ACC112 (cell line): ENCODE data around the gene PTP4A2.

Experiments
- H2AFZ ChIP-seq: fragments of 200-600 bp; sonication (generic); one replicate; pipeline ENCODE4 v1.6.0; 2017; ENCODE audit warnings: antibody characterized with exemption, low read length; ENCODE audit not compliant: unreplicated experiment
- H3K27ac ChIP-seq: fragments of 200-600 bp; sonication (generic); 2 replicates; pipeline ENCODE4 v1.5.1; 2014; ENCODE audit warnings: low read depth, mild to moderate bottlenecking, antibody characterized with exemption, low read length, moderate library complexity
- H3K27me3 ChIP-seq: fragments of 200-600 bp; sonication (generic); 2 replicates; pipeline ENCODE4 v1.6.1; 2014; ENCODE audit warnings: mild to moderate bottlenecking, antibody characterized with exemption, low read length, moderate library complexity, mixed read lengths; ENCODE audit not compliant: insufficient read depth
- H3K36me3 ChIP-seq: fragments of 200-600 bp; sonication (generic); 2 replicates; pipeline ENCODE4 v1.6.1; 2016; ENCODE audit warnings: mild to moderate bottlenecking, antibody characterized with exemption, low read length, moderate library complexity, mixed read lengths; ENCODE audit not compliant: insufficient read depth
- H3K4me1 ChIP-seq: fragments of 200-600 bp; sonication (generic); one replicate; pipeline ENCODE4 v1.6.1; 2016; ENCODE audit warnings: low read length, mixed read lengths; ENCODE audit not compliant: insufficient read depth, unreplicated experiment, control insufficient read depth
- H3K4me3 ChIP-seq: fragments of 200-600 bp; sonication (generic); 2 replicates; pipeline ENCODE4 v1.5.1; 2014; ENCODE audit warnings: mild to moderate bottlenecking, low read depth, low read length
- H3K79me2 ChIP-seq: fragments of 200-600 bp; sonication (generic); one replicate; pipeline ENCODE4 v1.6.0; 2016; ENCODE audit warnings: low read length; ENCODE audit not compliant: control insufficient read depth, unreplicated experiment, insufficient read depth

The PTP4A2 gene

GRCh38 chr1:31883357-31883942 is 54.7 kb downstream of the PTP4A2 start:
- Histone ChIP-seq H3K27me3 (no peaks in the 10 kb centered on the region), H3K4me1 (no peaks in the 10 kb centered on the region), H3K36me3 (no peaks in the 10 kb centered on the region), H3K4me3 (no peak overlapping the region), H2AFZ (no peak overlapping the region), H3K79me2 (no peaks in the 10 kb centered on the region), H3K27ac (no peak overlapping the region)

GRCh38 chr1:31881688-31882000 is 56.5 kb downstream of the PTP4A2 start:
- no peaks in the 10 kb centered on the region for H3K36me3 ChIP-seq
- no peaks in the 10 kb centered on the region for H3K4me1 ChIP-seq
- no peak overlapping the region for H2AFZ ChIP-seq
- no peak overlapping the region for H3K4me3 ChIP-seq
- no peaks in the 10 kb centered on the region for H3K27me3 ChIP-seq
- no peaks in the 10 kb centered on the region for H3K79me2 ChIP-seq
- no peak overlapping the region for H3K27ac ChIP-seq

GRCh38 chr1:31880957-31881687 is 57.0 kb downstream of the PTP4A2 start:
- H3K27me3 ChIP-seq: no peaks in the 10 kb centered on the region
- no peak overlapping the region for H3K4me3 ChIP-seq
- no peaks in the 10 kb centered on the region for H3K36me3 ChIP-seq
- no peak overlapping the region for H2AFZ ChIP-seq
- H3K79me2 ChIP-seq: no peaks in the 10 kb centered on the region
- H3K27ac ChIP-seq: no peak overlapping the region
- no peaks in the 10 kb centered on the region for H3K4me1 ChIP-seq

GRCh38 chr1:31879981-31880608 is 58.1 kb downstream of the PTP4A2 start:
- Histone ChIP-seq H3K36me3 (no peaks in the 10 kb centered on the region), H3K27me3 (no peaks in the 10 kb centered on the region), H3K4me1 (no peaks in the 10 kb centered on the region), H3K4me3 (no peak overlapping the region), H3K27ac (no peak overlapping the region), H3K79me2 (no peaks in the 10 kb centered on the region), H2AFZ (no peak overlapping the region)

- Histone ChIP-seq H3K27ac (no peak overlapping the region), H3K4me1 (no peaks in the 10 kb centered on the region)
Observed at GRCh38 chr1:31878058-31878457, 60.1 kb downstream of the PTP4A2 start.

GRCh38 chr1:31877544-31877943 is 60.6 kb downstream of the PTP4A2 start:
- no peak overlapping the region for H3K27ac ChIP-seq

More at GRCh38 chr1:31878058-31878457, 60.1 kb downstream of the PTP4A2 start:
- H3K36me3 ChIP-seq: no peaks in the 10 kb centered on the region
- no peaks in the 10 kb centered on the region for H3K27me3 ChIP-seq
- no peaks in the 10 kb centered on the region for H3K79me2 ChIP-seq
- no peak overlapping the region for H3K4me3 ChIP-seq
- no peak overlapping the region for H2AFZ ChIP-seq

GRCh38 chr1:31875636-31876236 is 62.4 kb downstream of the PTP4A2 start:
- Histone ChIP-seq H3K4me1 (no peaks in the 10 kb centered on the region), H3K4me3 (no peak overlapping the region), H3K36me3 (no peaks in the 10 kb centered on the region), H3K79me2 (no peaks in the 10 kb centered on the region), H2AFZ (no peak overlapping the region), H3K27me3 (no peaks in the 10 kb centered on the region), H3K27ac (no peak overlapping the region)

More at GRCh38 chr1:31877544-31877943, 60.6 kb downstream of the PTP4A2 start:
- Histone ChIP-seq H3K4me3 (no peak overlapping the region), H3K27me3 (no peaks in the 10 kb centered on the region), H3K4me1 (no peaks in the 10 kb centered on the region), H3K36me3 (no peaks in the 10 kb centered on the region), H2AFZ (no peak overlapping the region), H3K79me2 (no peaks in the 10 kb centered on the region)

GRCh38 chr1:31874942-31875341 is 63.2 kb downstream of the PTP4A2 start:
- H3K27me3 ChIP-seq: no peaks in the 10 kb centered on the region
- no peaks in the 10 kb centered on the region for H3K36me3 ChIP-seq
- no peak overlapping the region for H3K4me3 ChIP-seq
- H2AFZ ChIP-seq: no peak overlapping the region
- no peaks in the 10 kb centered on the region for H3K4me1 ChIP-seq
- H3K79me2 ChIP-seq: no peaks in the 10 kb centered on the region
- H3K27ac ChIP-seq: no peak overlapping the region

- Histone ChIP-seq H3K79me2 (no peaks in the 10 kb centered on the region), H2AFZ (no peak overlapping the region), H3K4me1 (no peaks in the 10 kb centered on the region), H3K27me3 (no peaks in the 10 kb centered on the region), H3K36me3 (no peaks in the 10 kb centered on the region), H3K4me3 (no peak overlapping the region), H3K27ac (no peak overlapping the region)
Observed at GRCh38 chr1:31872658-31873636, 65.2 kb downstream of the PTP4A2 start.

- Histone ChIP-seq H3K79me2 (no peaks in the 10 kb centered on the region), H3K4me1 (no peaks in the 10 kb centered on the region), H3K36me3 (no peaks in the 10 kb centered on the region), H3K27me3 (no peaks in the 10 kb centered on the region), H2AFZ (no peak overlapping the region), H3K4me3 (no peak overlapping the region), H3K27ac (no peak overlapping the region)
Observed at GRCh38 chr1:31871703-31872102, 66.5 kb downstream of the PTP4A2 start.
